ENCODE measurements around the gene KBTBD6.

DNA sequence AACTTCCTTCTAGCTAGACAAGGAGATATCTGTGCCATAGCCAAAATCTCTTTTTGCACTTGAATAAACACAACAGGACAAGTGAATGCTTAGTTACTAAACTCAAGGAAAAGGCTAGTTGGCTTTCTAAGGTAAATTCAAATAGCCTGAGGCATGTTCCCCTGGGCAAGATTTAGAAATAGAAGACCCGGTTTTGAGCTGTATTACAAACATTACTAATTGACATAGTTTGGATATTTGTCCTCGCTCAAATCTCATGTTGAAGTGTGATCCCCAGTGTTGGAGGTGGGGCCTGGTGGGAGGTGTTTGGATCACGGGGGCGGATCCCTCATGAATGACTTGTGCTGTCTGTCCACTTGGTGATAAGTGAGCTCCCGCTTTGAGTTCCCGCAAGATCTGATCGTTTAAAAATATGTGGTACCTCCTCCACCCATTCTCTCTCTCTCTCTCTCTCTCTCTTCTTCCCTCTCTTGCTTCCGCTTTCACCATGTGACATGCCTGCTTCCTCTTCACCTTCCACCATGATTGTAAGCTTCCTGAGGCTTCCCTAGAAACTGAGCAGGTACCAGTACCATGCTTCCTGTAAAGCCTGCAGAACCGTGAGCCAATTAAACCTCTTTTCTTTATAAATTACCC lies 3.9 kb upstream of the KBTBD6 start:
- TF ChIP-seq, protein P1, sequence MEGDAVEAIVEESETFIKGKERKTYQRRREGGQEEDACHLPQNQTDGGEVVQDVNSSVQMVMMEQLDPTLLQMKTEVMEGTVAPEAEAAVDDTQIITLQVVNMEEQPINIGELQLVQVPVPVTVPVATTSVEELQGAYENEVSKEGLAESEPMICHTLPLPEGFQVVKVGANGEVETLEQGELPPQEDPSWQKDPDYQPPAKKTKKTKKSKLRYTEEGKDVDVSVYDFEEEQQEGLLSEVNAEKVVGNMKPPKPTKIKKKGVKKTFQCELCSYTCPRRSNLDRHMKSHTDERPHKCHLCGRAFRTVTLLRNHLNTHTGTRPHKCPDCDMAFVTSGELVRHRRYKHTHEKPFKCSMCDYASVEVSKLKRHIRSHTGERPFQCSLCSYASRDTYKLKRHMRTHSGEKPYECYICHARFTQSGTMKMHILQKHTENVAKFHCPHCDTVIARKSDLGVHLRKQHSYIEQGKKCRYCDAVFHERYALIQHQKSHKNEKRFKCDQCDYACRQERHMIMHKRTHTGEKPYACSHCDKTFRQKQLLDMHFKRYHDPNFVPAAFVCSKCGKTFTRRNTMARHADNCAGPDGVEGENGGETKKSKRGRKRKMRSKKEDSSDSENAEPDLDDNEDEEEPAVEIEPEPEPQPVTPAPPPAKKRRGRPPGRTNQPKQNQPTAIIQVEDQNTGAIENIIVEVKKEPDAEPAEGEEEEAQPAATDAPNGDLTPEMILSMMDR (IDR thresholded peaks at IDR 0.05; ENCODE audit: control extremely low read depth in 1 of 3, insufficient read depth in 1 of 3, low read depth in 1 of 3, low read length in 3 of 3) = no peak
- no peak for TF ChIP-seq POLR2A (IDR thresholded peaks at IDR 0.05; ENCODE audit: control extremely low read depth in 1 of 2, low read depth in 2 of 2, low read length in 2 of 2)
- no peak for TF ChIP-seq GTF2F1 (IDR thresholded peaks at IDR 0.05; ENCODE audit: borderline replicate concordance, low read depth, low read length)
- no peak for TF ChIP-seq SP2 (IDR thresholded peaks at IDR 0.05; ENCODE audit: low read length)
- TF ChIP-seq MAX (IDR thresholded peaks at IDR 0.05) = no peak
- TF ChIP-seq ASH2L (IDR thresholded peaks at IDR 0.05; ENCODE audit: low read length) = no peak
- TF ChIP-seq POLR2AphosphoS5 (IDR thresholded peaks at IDR 0.05; ENCODE audit: low read depth, low read length) = no peak
- no peak for TF ChIP-seq YY1 (IDR thresholded peaks at IDR 0.05; ENCODE audit: low read depth, low read length)
- TF ChIP-seq MAFK (IDR thresholded peaks at IDR 0.05; ENCODE audit: low read depth, low read length) = no peak

Data from H1 (cell line).